ENCODE measurements around the gene TM7SF3.

Gene TM7SF3

DNA sequence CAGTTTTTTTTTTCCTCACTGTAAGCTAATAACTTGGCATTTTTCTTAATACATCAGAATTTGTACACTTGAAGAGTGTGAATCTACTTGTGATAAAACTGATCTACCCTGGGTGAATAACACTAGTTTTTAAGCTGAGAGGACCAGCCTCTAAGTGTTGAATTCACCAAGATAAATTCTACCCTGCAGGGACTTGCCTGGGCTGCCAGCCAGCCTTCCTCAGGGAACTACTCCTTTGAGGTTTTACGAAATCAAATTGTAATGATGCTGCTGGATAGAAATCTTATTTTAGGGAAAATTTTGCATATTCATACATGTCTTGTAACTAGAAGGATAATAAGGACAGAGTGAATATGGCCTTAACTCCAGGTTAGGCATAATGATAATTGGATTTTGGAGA lies 10.1 kb upstream of the TM7SF3 start:
- TF ChIP-seq, protein P1, sequence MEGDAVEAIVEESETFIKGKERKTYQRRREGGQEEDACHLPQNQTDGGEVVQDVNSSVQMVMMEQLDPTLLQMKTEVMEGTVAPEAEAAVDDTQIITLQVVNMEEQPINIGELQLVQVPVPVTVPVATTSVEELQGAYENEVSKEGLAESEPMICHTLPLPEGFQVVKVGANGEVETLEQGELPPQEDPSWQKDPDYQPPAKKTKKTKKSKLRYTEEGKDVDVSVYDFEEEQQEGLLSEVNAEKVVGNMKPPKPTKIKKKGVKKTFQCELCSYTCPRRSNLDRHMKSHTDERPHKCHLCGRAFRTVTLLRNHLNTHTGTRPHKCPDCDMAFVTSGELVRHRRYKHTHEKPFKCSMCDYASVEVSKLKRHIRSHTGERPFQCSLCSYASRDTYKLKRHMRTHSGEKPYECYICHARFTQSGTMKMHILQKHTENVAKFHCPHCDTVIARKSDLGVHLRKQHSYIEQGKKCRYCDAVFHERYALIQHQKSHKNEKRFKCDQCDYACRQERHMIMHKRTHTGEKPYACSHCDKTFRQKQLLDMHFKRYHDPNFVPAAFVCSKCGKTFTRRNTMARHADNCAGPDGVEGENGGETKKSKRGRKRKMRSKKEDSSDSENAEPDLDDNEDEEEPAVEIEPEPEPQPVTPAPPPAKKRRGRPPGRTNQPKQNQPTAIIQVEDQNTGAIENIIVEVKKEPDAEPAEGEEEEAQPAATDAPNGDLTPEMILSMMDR (IDR thresholded peaks at IDR 0.05), result no peak

DNA sequence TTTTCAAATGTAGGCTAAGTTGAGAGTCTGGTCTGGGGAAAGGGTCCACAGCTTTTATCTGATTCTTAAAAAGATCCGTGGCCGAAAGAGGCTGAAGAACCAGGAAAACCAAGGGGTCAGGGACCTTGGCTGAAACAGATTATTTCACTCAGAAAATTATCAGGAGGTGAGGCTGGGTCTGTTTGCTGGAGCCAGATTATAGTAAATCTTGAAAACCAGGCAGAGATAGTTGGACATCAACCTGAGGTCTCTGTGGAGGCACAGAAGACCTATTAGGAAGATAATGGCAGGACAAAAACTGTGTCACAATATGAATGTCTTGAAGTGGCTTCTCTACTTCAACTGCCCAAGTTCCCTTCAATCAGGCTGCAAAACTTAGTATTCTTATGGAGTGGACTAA lies 6.6 kb upstream of the TM7SF3 start:
- TF ChIP-seq, protein P1 (IDR thresholded peaks at IDR 0.05), result no peak

DNA sequence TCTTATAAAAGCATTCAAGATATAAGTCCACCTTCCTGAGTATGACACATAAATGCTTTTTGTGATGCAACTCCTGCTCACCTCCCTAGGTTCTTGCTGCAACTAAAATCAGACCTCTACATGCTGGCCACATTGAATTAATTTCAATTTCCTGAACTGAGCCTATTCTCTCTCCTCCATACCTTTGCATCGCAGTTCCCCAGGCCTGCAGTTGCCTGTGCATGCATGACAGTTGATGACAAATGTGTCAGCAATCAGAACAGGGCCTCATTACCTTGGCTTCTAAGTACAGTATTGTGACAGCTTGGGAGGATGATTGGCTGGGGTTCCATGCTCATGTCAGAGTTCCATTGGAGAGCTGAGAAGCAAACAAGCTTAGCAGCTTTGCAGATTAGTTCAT lies 3.9 kb upstream of the TM7SF3 start:
- TF ChIP-seq, protein P1 (IDR thresholded peaks at IDR 0.05), result no peak

DNA sequence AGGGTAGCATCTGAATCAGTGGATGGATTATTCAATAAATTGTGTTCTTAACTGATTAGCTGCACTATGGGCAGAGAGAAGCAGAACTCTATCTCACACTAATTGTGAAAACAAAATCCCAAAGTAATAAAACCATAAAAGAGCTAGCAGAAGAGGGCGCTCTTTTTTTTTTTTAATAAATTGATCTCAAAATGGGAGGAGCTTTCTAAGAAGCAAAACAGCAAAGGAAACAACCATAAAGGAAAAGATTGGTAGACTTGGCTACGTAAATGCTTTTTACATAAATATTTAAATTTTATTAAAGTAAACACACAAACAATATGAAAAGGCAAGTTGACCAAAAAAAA lies 1.5 kb upstream of the TM7SF3 start:
- TF ChIP-seq, protein P1 (IDR thresholded peaks at IDR 0.05), result peak; percentile 45

DNA sequence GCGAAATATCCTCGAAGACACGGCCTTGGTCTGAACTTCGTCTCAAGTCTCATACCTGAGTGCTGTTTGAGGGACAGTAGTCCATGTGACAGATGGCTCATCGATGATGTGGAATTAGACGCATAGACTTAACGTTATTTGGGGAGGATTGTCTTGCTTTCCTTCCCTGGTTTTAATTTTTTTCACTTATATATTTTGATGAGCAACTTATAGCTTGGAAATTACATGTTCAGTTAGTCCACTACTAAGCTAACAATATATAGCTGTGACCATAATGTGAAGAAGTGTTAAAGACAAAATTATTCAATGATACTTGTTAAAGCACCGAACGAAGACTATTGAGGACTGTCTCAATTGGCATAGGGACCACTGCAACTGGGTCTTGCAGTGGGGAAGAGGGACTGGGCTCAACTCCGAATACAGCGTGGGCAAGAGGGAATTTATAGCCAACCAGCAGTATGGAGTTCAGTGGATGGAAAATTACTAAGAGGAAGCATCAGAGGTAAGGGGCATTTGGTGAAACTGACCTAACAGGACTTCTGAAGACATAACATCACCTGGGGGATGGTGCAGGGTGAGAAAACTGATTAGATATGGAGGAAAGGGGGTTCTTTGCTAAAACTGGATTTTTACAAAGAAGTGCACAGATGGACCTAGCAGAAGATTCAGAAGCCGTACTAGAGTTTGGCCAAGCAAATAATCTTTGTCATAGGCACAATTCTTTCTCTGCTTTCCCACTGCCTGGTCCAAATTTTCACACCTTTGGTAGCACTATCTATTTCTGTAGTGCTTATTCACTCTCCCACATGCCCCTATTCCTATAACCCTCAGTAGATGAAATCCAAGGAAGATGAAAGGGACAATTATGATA lies 910 bp upstream of the TM7SF3 start:
- TF ChIP-seq, protein P1 (IDR thresholded peaks at IDR 0.05), result no peak

DNA sequence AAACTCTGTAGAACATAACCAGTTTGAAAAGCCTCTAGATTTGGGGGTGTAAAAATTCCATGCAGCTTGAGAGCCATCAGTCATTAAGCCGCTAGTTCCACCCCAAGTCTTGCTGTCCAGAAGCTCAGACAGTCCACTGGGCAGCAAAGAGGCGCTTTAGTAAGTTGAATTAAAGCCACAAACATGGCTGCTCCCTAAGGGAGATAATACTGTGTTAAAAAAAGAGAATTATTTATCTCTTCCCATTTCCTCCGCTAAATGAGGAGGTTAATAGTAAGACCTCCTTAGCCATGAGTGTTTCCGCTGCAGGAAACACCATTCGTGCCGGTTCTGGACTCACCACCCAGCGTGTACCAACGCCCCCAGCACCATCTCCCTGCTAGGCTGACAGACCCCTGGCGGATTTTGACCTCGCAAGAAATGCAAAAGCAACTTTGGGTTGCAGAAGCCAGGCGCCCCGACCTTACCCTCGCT lies 536 bp downstream of the TM7SF3 start:
- TF ChIP-seq, protein P1 (IDR thresholded peaks at IDR 0.05), result no peak

DNA sequence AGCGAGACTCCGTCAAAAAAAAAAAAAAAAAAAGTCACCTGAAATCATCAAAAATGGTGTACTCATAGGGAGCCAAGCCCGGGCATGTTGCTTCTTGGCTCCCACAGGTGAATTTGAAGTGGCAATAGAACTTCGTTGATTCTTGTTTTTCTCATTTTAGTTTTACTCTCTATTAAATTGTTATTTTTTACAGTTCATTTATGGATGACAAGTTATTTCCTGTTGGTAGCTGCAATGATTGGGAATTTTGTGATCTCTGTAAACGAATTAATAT lies 1.3 kb downstream of the TM7SF3 start:
- TF ChIP-seq, protein P1 (IDR thresholded peaks at IDR 0.05), result no peak

Measured in LNCAP (cell line).